HL-60 (cell line): Measurements from ENCODE around the gene CASTOR1.

Source experiments
- DNase-seq, 2 experiments: peaks; one replicate each; pipeline ENCODE4 v3.0.0-alpha.2; 2010 to 2020; ENCODE audit warnings: low read depth in 1 of 2, low spot score in 1 of 2
- H3K27ac ChIP-seq: fragments of 250-450 bp; sonication (Bioruptor Pico); replicated peaks from 2 replicates; pipeline ENCODE4 v1.5.1; 2020; ENCODE audit warnings: mild to moderate bottlenecking, moderate library complexity
- H3K27me3 ChIP-seq: fragments of 250-450 bp; sonication (Bioruptor Pico); 2 replicates; pipeline ENCODE4 v1.5.1; 2021; ENCODE audit warnings: mild to moderate bottlenecking, moderate library complexity; ENCODE audit not compliant: insufficient read depth, poor library complexity, severe bottlenecking
- H3K4me3 ChIP-seq: replicated peaks from 2 replicates; pipeline ENCODE4 v1.5.1; 2011; ENCODE audit warnings: mild to moderate bottlenecking, control low read depth, low read length; ENCODE audit not compliant: insufficient read depth
- CTCF ChIP-seq: IDR thresholded peaks from one replicate; pipeline ENCODE4 v1.5.1; 2011; ENCODE audit warnings: low read length, control low read depth, inconsistent platforms; ENCODE audit not compliant: insufficient read depth
- GABPA ChIP-seq: IDR thresholded peaks from 2 replicates; pipeline ENCODE4 v1.6.1; 2012; ENCODE audit warnings: low read depth
- POLR2AphosphoS5 ChIP-seq: IDR thresholded peaks from 2 replicates; pipeline ENCODE4 v1.6.1; 2012; ENCODE audit warnings: low read depth
- SPI1 ChIP-seq: IDR thresholded peaks from 2 replicates; pipeline ENCODE4 v1.6.1; 2012; ENCODE audit warnings: low read depth, mild to moderate bottlenecking, borderline replicate concordance
- TF ChIP-seq, protein P1 (sequence below): IDR thresholded peaks from 2 replicates; pipeline ENCODE4 v1.6.1; 2012; ENCODE audit warnings: low read depth; ENCODE audit not compliant: insufficient replicate concordance

Gene CASTOR1

DNA sequence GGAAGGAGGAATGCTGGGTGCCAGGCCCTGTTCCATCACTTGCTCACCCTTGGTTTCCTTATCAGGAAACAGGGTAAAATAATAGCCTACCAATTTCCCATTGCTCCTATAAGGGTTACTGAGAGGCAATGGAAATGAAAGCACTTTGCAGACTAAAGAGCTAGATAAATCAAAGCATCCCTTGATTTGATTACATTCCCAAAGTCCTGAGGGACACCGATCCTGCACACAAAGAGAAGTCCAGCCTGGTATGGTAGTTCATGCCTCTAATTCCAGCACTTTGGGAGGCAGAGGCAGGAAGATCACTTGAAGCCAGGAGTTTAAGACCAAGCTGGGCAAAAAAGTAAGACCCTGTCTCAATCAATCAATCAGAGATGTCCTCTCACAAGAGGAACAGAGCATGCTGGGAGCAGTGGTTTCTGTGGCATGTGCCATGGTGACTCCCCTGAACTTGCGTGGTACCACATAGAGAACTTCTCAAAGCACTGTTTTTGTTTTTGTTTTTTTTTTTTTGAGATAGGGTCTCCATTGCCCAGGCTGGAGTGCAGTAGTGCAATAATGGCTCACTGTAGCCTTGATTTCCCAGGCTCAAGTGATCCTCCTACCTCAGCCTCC, 26.8 kb upstream of the CASTOR1 start:
- Histone ChIP-seq H3K27me3 (no peaks in the 10 kb centered on the region), H3K27ac (no peak overlapping the region), H3K4me3 (no peak overlapping the region)
- no peak for TF ChIP-seq SPI1
- no peak for TF ChIP-seq CTCF
- no peak for TF ChIP-seq POLR2AphosphoS5
- no peak for TF ChIP-seq GABPA
- TF ChIP-seq, protein P1, sequence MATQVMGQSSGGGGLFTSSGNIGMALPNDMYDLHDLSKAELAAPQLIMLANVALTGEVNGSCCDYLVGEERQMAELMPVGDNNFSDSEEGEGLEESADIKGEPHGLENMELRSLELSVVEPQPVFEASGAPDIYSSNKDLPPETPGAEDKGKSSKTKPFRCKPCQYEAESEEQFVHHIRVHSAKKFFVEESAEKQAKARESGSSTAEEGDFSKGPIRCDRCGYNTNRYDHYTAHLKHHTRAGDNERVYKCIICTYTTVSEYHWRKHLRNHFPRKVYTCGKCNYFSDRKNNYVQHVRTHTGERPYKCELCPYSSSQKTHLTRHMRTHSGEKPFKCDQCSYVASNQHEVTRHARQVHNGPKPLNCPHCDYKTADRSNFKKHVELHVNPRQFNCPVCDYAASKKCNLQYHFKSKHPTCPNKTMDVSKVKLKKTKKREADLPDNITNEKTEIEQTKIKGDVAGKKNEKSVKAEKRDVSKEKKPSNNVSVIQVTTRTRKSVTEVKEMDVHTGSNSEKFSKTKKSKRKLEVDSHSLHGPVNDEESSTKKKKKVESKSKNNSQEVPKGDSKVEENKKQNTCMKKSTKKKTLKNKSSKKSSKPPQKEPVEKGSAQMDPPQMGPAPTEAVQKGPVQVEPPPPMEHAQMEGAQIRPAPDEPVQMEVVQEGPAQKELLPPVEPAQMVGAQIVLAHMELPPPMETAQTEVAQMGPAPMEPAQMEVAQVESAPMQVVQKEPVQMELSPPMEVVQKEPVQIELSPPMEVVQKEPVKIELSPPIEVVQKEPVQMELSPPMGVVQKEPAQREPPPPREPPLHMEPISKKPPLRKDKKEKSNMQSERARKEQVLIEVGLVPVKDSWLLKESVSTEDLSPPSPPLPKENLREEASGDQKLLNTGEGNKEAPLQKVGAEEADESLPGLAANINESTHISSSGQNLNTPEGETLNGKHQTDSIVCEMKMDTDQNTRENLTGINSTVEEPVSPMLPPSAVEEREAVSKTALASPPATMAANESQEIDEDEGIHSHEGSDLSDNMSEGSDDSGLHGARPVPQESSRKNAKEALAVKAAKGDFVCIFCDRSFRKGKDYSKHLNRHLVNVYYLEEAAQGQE: no peak
- no peak for DNase-seq

DNA sequence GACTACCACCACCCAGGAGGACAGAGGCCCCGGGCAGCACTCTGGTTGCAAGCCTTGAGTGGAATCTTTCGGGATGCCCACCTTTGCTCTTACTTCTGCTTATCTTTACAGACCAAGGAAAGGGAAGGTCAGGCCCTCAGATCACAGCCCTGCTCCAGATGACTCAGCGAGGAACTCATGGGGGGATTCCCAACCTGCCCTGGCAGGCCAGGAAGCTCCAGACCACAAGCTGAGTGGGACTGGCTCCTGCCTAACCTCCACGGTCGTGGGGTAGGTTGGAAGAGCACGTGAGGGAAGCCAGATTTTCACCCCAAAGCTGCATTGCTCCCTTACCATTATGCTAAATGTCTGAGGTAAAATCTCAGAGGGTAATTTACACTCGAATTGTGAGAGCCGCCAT, 25.6 kb upstream of the CASTOR1 start:
- no peaks in the 10 kb centered on the region for H3K27me3 ChIP-seq

GRCh38 chr22:30313527-30314363, 24.4 kb upstream of the CASTOR1 start:
- Histone ChIP-seq H3K4me3 (no peak overlapping the region), H3K27me3 (no peaks in the 10 kb centered on the region), H3K27ac (no peak overlapping the region)
- TF ChIP-seq, protein P1: no peak
- TF ChIP-seq CTCF (no peak), POLR2AphosphoS5 (no peak), GABPA (no peak), SPI1 (no peak)
- DNase-seq: no peak

More for the DNA sequence above, 25.6 kb upstream of the CASTOR1 start:
- TF ChIP-seq, protein P1: no peak
- TF ChIP-seq SPI1 (no peak), CTCF (no peak), GABPA (no peak), POLR2AphosphoS5 (no peak)
- H3K27ac ChIP-seq: no peak overlapping the region
- H3K4me3 ChIP-seq: no peak overlapping the region
- DNase-seq: peak in 1 of 2 experiments; percentile 43
